ENCODE results near the gene PPP2R1B.
A peak's percentile ranks its signal among the peaks of the same experiment; 100 is the strongest.
"Not testable (repeated sequence)": the region's sequence is repeated elsewhere in the genome, so short reads cannot be mapped to it uniquely, and the experiment has no call there.

The PPP2R1B gene

DNA sequence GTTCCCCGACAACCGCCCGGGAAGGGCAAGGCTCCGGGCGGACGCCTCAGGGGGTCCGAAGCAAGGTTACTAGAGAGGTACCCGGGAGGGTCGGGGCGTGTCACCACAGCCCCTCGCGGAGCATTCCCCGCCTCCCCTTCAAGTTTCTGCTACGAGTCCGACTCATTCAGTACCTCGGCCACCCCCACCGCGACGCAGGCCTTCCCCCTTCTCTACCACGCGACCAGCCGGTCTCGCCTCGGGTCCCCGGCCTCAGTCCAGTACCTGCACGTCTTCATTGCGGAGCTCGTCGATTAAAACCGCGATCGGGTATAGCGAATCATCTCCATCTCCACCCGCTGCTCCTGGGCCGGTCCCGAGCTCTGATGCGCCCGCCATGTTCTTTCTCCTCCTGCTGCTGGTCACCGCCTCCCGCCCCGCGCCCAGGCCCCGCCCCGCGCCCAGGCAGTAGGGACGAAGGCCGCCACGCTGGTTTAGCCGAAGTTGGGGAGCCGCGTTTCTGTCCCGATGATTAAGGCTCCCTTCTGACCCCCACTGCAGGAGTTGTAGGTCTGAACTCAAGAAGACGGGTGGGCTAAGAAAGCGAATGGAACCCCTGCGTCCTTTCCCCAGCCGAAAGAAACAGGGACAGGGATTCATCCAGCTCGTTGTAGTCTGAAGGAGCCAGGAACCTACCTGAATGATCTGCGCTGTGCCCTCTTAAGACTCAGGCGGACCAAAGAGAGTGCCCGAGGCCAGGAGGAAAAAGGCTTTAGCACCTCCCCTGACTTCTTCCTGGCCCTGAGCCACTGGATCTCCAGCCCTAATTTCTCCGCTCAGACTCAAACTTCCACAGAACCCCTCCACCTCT is at the start of gene PPP2R1B:
Gene PPP2R1B (minus strand): TSS at position 406 of the 850 bp plus-strand sequence. CDS start 28 bp downstream, at position 378.
- peak; percentile 64 for DNase-seq

GRCh38 chr11:111815489-111815888 is 49.3 kb upstream of the PPP2R1B start:
- DNase-seq: no peak

GRCh38 chr11:111814557-111815320 is 48.5 kb upstream of the PPP2R1B start:
- DNase-seq: no peak

GRCh38 chr11:111814106-111814505 is 47.9 kb upstream of the PPP2R1B start:
- DNase-seq: no peak

DNA sequence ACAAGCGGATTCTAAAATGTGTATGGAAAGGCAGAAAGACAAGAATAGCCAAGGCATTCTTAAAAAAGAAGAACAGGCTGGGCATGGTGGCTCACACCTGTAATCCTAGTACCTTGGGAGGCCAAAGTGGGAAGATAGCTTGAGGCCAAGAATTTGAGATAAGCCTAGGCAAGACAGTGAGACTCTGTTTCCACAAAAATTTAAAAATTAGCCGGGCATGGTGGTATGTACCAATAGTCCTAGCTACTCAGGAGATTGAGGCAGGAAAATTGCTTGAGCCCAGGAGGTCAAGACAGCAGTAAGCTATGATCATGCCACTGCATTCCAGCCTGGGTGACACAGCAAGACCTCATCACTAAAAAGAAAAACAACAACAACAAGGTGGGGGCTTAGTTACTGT is 46.0 kb upstream of the PPP2R1B start:
- DNase-seq: no peak

- no peak for DNase-seq
These were observed 45.3 kb upstream of the PPP2R1B start for GRCh38 chr11:111811445-111811844.

GRCh38 chr11:111808834-111809233 is 42.6 kb upstream of the PPP2R1B start:
- DNase-seq: no peak

DNA sequence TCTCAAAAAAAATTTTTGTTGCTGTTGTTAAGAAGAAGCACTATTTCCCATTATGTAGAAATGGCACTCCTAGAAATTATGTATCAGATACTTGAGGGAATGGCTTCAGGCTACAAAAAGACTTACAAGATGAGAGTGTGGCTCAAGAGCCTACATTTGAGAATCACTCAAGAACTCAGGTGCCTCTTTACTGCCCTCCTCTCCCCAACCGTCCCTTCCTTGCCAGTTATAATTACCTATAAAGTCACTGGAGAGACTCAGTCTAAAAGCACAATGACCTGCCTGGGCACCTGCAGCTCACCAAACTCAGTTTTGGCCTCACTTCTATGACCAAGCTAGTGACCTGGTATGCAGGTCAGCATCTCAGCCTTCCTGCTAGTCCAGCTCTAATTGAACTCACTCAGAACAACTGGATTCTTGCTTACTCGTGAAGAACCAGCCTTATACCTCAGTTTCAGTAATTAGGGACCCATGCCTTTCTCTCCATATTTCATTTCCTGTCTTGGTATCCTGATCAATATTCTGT is 41.9 kb upstream of the PPP2R1B start:
- DNase-seq: no peak

- no peak for DNase-seq
These were observed 40.9 kb upstream of the PPP2R1B start for GRCh38 chr11:111807076-111807475.

DNA sequence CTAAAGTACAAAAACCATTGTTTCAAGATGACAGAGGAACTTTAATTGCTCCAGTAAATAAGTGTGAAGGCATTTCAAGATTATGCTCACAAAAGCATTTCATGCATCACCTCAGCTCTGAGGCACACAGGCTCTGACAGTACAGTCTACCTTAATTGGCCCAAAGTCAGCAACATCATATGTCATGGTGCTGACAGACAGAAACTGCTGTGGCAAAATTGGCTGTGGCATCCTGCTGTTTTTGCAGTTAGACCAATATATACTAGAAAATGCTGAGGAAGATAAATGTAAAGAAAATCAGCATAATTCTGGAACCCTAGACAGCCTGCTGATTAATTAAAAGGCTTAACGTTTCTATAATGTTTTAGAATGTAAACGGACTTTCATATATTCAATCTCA is 34.9 kb upstream of the PPP2R1B start:
- DNase-seq: no peak

DNA sequence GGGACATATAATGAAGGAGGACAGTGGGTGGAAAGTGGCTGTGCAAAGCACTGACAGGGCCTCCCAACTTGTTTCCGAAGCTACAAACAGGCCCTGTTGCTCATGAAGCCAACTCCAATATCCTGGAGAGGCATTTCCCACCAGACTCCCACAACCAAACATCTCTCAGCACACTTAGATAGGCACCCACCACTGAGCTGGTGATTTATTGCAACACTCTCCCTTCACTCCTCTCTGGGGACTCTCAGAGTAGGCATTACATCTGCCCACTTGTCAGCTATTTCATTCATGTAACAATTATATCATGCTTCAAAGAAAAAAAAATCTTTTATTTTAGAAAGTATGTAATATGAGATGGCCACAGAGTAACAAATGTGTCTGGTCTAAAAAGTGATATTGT is 32.1 kb upstream of the PPP2R1B start:
- DNase-seq: no peak

GRCh38 chr11:111797145-111797581 is 31.0 kb upstream of the PPP2R1B start:
- DNase-seq: no peak

GRCh38 chr11:111796696-111797095 is 30.5 kb upstream of the PPP2R1B start:
- no peak for DNase-seq

DNA sequence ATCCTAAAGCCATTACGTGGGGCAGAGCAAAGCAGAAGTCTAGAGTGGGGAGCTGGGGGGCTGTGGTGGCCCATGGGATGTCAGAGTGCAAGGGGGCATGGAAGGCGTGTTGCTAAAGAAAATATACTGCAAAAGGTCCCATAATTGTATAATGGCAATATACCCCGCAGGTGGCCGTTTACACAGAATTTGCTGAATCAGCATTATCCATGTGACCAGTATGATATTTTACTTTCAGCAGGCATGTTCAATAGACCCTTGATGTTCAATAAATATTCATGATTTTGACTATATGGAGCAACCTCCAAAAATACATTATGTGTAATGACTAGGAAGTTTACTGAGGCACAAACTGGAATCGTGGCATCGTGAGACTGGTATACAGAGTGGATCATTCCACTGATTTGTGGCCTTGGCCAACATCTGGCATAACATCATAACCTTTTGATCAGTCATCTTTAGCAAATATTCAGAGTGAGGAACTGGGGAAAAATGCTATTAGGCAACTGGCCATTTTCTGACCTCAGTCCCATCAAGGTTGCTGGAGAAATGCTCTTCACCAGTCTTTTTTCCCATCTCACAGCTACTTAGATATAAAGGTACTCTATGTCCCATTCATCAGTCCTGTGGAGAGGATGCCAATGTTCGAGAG is 29.3 kb upstream of the PPP2R1B start:
- DNase-seq: no peak

DNA sequence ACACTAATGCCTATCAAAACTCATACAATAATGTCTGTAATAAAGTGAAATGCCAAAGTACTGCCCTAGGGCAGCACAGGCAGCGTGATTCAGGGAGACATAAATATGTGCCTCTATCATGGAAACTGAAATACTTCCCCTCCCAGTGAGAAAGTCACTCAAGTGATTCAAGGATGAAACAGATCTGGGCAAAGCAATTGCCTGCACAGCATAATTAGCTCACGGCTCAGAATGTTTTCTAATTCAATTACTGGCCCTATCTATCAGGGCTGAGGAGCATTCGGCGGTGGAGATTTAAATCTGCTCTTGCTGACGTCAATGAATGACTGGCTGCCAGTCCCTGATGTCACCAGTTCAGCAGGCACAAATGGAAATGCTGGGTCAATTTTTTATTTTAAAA is 27.7 kb upstream of the PPP2R1B start:
- DNase-seq: no peak

DNA sequence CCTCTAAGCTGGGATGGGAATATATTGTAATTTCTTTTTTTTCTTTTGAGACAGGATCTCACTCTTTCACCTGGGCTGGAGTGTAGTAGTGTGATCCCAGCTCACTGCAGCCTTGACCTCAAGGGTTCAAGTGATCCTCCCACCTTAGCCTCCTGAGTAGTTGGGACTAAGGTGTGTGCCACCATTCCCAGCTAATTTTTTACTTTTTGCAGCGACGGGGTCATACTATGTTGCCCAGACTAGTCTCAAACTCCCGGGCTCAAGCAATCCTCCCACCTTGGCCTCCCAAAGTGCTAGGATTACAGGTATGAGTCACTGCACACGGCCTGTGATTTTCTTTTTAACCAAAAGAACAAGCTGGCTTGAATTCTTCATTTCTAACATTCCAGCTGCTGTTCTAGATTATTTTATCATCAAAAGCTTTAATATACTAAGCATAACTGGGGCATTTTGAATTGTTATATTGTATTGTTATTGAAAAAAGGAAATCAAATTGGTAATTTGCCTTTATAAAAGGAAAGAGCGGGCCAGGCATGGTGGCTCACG is 26.8 kb upstream of the PPP2R1B start:
- no peak for DNase-seq

DNA sequence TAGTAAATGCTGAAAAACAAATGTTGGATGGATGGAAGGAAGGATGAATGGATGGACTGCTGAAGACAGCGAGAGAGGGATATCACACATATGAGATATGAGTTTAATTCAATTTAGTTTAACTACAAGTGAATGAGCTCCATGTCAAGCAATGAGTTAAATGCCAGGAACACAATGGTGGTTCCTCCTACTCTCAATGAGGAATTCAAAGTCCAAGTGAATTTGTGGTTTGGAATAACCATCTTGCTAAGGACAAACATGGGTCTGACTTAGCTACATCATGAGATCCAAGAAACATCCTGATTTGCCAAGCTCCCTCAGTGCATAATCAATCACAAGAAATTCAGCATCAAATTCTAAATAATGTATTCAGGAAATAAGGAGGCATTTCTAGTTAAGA is 26.1 kb upstream of the PPP2R1B start:
- no peak for DNase-seq

GRCh38 chr11:111788464-111788863 is 22.3 kb upstream of the PPP2R1B start:
- DNase-seq: no peak

- no peak for DNase-seq
These were observed 21.9 kb upstream of the PPP2R1B start for GRCh38 chr11:111788051-111788450.

DNA sequence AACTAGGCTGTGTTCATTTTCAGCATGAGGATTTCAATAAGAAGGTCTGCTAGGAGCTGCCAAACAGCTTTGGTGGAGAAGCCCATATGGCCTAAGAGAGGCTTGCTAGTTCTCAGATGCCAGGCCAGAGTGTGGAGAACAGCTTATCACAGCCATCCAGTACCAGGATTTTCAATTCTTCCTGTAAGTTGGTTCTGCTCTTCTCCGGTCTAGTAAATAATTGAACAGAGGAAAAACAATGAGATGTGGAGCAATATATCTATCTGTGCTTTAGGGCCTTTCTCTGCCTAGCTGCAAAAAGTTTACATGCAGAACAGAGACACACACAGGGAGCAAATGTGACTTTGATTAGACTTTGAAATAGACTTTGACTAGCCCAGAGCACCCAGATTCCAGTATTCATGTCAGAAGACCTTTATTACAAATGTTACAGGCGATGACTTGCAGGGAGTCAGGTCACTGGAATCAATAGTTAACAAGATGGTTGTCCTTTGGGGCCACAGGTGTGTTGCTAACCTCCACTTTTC is 19.8 kb upstream of the PPP2R1B start:
- DNase-seq: no peak

DNA sequence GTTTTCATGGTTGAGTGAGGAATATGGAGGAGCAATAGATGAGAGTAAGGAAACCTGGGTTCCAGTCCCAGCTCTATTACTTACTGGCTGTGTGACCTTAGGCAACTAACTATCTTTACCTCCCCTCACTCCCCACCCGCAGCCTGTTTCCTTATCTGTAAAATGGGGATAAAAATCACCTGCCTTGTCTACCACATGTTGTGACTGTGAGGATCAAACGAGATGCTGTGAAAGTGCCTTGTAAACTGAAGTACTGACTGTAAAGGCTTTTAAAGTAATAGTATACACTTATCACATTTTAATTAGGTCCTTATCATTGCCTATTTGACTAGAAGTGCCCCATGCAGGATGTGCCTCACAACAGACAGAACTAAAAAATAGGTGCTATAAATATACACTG is 18.9 kb upstream of the PPP2R1B start:
- DNase-seq: no peak

DNA sequence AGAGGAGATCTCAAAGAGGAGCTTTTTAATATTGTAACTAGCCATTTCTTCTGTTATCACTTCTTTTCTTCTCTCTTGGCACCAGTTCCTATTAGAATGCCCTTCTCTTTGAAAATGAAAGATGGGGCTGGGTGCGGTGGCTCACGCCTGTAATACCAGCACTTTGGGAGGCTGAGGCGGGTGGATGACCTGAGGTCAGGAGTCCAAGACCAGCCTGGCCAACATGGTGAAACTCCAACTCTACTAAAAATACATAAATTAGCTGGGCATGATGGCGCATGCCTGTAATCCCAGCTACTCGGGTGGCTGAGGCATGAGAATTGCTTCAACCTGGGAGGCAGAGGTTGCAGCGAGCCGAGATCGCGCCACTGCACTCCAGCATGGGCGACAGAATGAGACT is 18.1 kb upstream of the PPP2R1B start:
- DNase-seq: not testable (repeated sequence)
